ENCODE measurements around the gene ASXL1.

- TF ChIP-seq EP300 (IDR thresholded peaks at IDR 0.05; ENCODE audit: low read length) (no peak), EZH2 (IDR thresholded peaks at IDR 0.05; ENCODE audit: borderline replicate concordance, low read depth, low read length) (no peak), ZFP1 (CRISPR knock-in tag; IDR thresholded peaks at IDR 0.05) (no peak)
These were observed 19.5 kb upstream of the ASXL1 start for GRCh38 chr20:32338665-32339064.
